Neutrophil (primary cell): Measurements from ENCODE around the gene AK2.
A peak's percentile ranks its signal among the peaks of the same experiment; 100 is the strongest.

ENCODE experiments used
- H3K27ac ChIP-seq: fragments of 200-600 bp; sonication (generic); 2 replicates; pipeline ENCODE4 v1.5.1; 2016; ENCODE audit warnings: mild to moderate bottlenecking, moderate library complexity
- H3K27me3 ChIP-seq: fragments of 200-600 bp; sonication (generic); 2 replicates; pipeline ENCODE4 v1.6.0; 2016; ENCODE audit warnings: mild to moderate bottlenecking
- H3K36me3 ChIP-seq: fragments of 200-600 bp; sonication (generic); 2 replicates; pipeline ENCODE4 v1.5.1; 2017
- H3K4me1 ChIP-seq, 2 experiments: fragments of 200-600 bp in 1 of 2; sonication (generic) in 1 of 2; 1 replicate in 1 of 2; 2 replicates in 1 of 2; pipeline versions ENCODE4 v1.5.1 to v1.6.1; 2013 to 2016; ENCODE audit warnings: low read depth in 1 of 2, low read length in 1 of 2, mild to moderate bottlenecking in 1 of 2, moderate library complexity in 1 of 2; ENCODE audit not compliant: control insufficient read depth in 1 of 2, insufficient read depth in 1 of 2
- H3K4me3 ChIP-seq, 2 experiments: fragments of 200-600 bp in 1 of 2; sonication (generic) in 1 of 2; 1 replicate in 1 of 2; 2 replicates in 1 of 2; pipeline ENCODE4 v1.5.1; 2013 to 2016; ENCODE audit warnings: low read depth in 1 of 2, low read length in 1 of 2, mild to moderate bottlenecking in 1 of 2, moderate library complexity in 1 of 2
- H3K9me3 ChIP-seq: fragments of 200-600 bp; sonication (generic); 2 replicates; pipeline ENCODE4 v1.5.1; 2016
- CTCF ChIP-seq: fragments of 200-600 bp; sonication (generic); IDR thresholded peaks from 2 replicates; pipeline ENCODE4 v1.5.1; 2016; ENCODE audit warnings: antibody characterized with exemption

Gene AK2

DNA sequence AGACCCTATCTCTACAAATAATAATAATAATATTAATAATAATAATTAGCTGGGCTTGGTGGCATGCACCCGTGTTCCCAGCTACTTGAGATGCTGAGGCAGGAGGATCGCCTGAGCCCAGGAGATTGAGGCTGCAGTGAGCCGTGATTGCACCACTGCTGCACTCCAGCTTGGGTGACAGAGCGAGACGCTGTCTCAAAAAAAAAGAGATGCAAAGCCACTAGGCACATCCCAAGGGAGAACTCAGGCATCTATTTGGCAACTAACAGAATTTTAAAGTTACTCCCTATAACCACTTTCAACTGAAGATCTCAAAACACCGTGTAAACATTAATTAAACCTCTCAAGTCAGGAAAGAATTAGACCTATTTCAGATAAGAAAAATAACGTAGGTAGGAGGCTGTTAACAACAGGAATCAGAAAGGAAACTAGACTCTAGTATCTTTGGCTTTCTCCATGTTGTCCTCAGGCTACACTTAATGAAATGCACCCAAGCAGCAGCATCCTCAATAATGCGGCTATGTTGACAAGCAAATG, 75.8 kb downstream of the AK2 start:
- no peak for TF ChIP-seq CTCF
- Histone ChIP-seq H3K4me3 (peak overlapping the region; percentile 17 to 90), H3K27me3 (no peaks in the 10 kb centered on the region), H3K27ac (no peak overlapping the region), H3K9me3 (no peaks in the 10 kb centered on the region), H3K36me3 (peaks cover 33% of the 10 kb centered on the region), H3K4me1 (peaks cover 37 to 56% of the 10 kb centered on the region in 2 experiments)

DNA sequence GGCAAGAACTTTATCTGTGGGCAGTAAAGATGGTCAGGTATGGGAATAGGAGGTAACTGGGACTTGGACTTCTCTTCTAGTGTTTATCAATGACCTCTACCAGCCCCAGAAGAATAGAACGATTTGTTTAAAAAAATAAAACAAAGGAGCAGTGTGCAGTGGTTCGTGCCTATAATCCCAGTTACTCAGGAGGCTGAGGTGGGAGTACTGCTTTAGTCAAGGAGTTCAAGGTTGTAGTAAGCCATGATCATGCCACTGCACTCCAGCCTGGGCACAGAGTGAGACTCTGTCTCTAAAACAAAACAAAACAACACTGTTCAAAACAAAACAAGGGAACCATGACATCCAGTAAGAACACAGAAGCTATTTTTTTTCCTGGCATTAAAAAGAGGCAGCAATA, 76.3 kb downstream of the AK2 start:
- Histone ChIP-seq H3K36me3 (peaks cover 33% of the 10 kb centered on the region), H3K27me3 (no peaks in the 10 kb centered on the region), H3K9me3 (no peaks in the 10 kb centered on the region), H3K27ac (peak overlapping the region; percentile 37), H3K4me3 (no peak overlapping the region), H3K4me1 (peaks cover 35 to 56% of the 10 kb centered on the region in 2 experiments)
- no peak for TF ChIP-seq CTCF

DNA sequence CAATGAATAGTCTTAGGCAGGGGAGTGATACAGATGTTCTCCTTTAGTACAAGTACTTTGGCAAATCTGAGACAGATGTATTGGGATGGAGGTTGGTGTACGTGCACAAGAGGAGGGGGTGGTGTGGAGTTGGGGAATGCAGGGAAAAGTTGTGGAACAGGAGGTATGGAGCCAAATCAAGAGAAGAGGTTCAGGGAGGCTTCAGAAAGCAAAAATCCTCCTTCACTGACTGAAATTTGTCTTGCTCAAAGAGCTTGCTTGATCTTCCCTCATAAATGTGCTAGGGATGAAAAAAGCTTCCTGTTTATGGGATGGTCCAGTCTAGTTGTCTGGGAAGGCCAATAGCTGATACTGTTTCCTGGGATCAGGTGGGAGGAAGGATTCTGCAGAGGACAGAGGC, 77.9 kb downstream of the AK2 start:
- Histone ChIP-seq H3K4me3 (no peak overlapping the region), H3K27ac (peak overlapping the region; percentile 5), H3K27me3 (no peaks in the 10 kb centered on the region), H3K4me1 (peaks cover 30 to 51% of the 10 kb centered on the region in 2 experiments), H3K36me3 (peaks cover 43% of the 10 kb centered on the region), H3K9me3 (no peaks in the 10 kb centered on the region)
- TF ChIP-seq CTCF, result no peak
